Ishikawa (cell line): ENCODE measurements around the gene MXD3.

ENCODE experiments used
- CEBPB ChIP-seq: IDR thresholded peaks from 2 replicates; pipeline ENCODE4 v1.6.1; 2012
- CREB1 ChIP-seq: IDR thresholded peaks from 2 replicates; pipeline ENCODE4 v1.6.1; 2012; ENCODE audit warnings: low read depth
- EGR1 ChIP-seq: IDR thresholded peaks from 2 replicates; pipeline ENCODE4 v1.6.1; 2012
- EP300 ChIP-seq: IDR thresholded peaks from 2 replicates; pipeline ENCODE4 v1.6.1; 2012; ENCODE audit warnings: borderline replicate concordance
- FOXM1 ChIP-seq: IDR thresholded peaks from 2 replicates; pipeline ENCODE4 v1.6.1; 2012; ENCODE audit warnings: low read depth, borderline replicate concordance
- MAX ChIP-seq: IDR thresholded peaks from 2 replicates; pipeline ENCODE4 v1.6.1; 2012
- NFIC ChIP-seq: IDR thresholded peaks from 2 replicates; pipeline ENCODE4 v1.6.1; 2012
- RAD21 ChIP-seq: IDR thresholded peaks from 2 replicates; pipeline ENCODE4 v1.6.1; 2012; ENCODE audit warnings: low read depth
- REST ChIP-seq: IDR thresholded peaks from 2 replicates; pipeline ENCODE4 v1.6.1; 2012; ENCODE audit warnings: low read depth, mild to moderate bottlenecking
- TAF1 ChIP-seq: IDR thresholded peaks from 2 replicates; pipeline ENCODE4 v1.6.1; 2012; ENCODE audit warnings: low read depth, mild to moderate bottlenecking
- TCF12 ChIP-seq: IDR thresholded peaks from 2 replicates; pipeline ENCODE4 v1.6.1; 2012; ENCODE audit warnings: low read depth
- TEAD4 ChIP-seq: IDR thresholded peaks from 2 replicates; pipeline ENCODE4 v1.6.1; 2012
- USF1 ChIP-seq: IDR thresholded peaks from 2 replicates; pipeline ENCODE4 v1.6.1; 2012
- YY1 ChIP-seq: IDR thresholded peaks from 2 replicates; pipeline ENCODE4 v1.6.1; 2012; ENCODE audit warnings: low read depth
- ZBTB7A ChIP-seq: IDR thresholded peaks from 2 replicates; pipeline ENCODE4 v1.6.1; 2012; ENCODE audit warnings: low read depth

MXD3 gene

GRCh38 chr5:177290816-177291596 is 20.7 kb downstream of the MXD3 start:
- no peak for TF ChIP-seq CREB1
- no peak for TF ChIP-seq USF1
- no peak for TF ChIP-seq EGR1
- TF ChIP-seq EP300, result no peak
- no peak for TF ChIP-seq RAD21
- TF ChIP-seq YY1, result no peak
- no peak for TF ChIP-seq NFIC
- no peak for TF ChIP-seq CEBPB
- no peak for TF ChIP-seq FOXM1
- no peak for TF ChIP-seq TCF12
- no peak for TF ChIP-seq TAF1
- TF ChIP-seq REST, result no peak
- no peak for TF ChIP-seq ZBTB7A
- no peak for TF ChIP-seq TEAD4
- no peak for TF ChIP-seq MAX

- no peak for TF ChIP-seq EGR1
- no peak for TF ChIP-seq CEBPB
- no peak for TF ChIP-seq REST
- no peak for TF ChIP-seq TAF1
- TF ChIP-seq NFIC, result no peak
- no peak for TF ChIP-seq CREB1
- TF ChIP-seq ZBTB7A, result no peak
- no peak for TF ChIP-seq FOXM1
- no peak for TF ChIP-seq RAD21
- no peak for TF ChIP-seq TEAD4
- no peak for TF ChIP-seq MAX
Observed at GRCh38 chr5:177288191-177288590, 23.5 kb downstream of the MXD3 start.

GRCh38 chr5:177276886-177277285 is 34.8 kb downstream of the MXD3 start:
- TF ChIP-seq CREB1, result no peak
- no peak for TF ChIP-seq ZBTB7A
- no peak for TF ChIP-seq EP300
- TF ChIP-seq USF1, result no peak
- no peak for TF ChIP-seq TAF1
- no peak for TF ChIP-seq MAX
- TF ChIP-seq EGR1, result no peak
- no peak for TF ChIP-seq TCF12
- TF ChIP-seq REST, result no peak
- no peak for TF ChIP-seq NFIC
- no peak for TF ChIP-seq TEAD4

- TF ChIP-seq CEBPB (no peak), TCF12 (no peak), TAF1 (no peak), ZBTB7A (no peak)
Observed at GRCh38 chr5:177275883-177276282, 35.8 kb downstream of the MXD3 start.

- TF ChIP-seq NFIC (no peak), TCF12 (no peak), CEBPB (no peak), MAX (no peak), EP300 (no peak), EGR1 (no peak), RAD21 (no peak), REST (no peak), TEAD4 (no peak), ZBTB7A (no peak), FOXM1 (no peak), TAF1 (no peak), USF1 (no peak), CREB1 (no peak), YY1 (no peak)
Observed at GRCh38 chr5:177271113-177271512, 40.6 kb downstream of the MXD3 start.
